Measurements from ENCODE around the gene GET4.

GET4 gene

DNA sequence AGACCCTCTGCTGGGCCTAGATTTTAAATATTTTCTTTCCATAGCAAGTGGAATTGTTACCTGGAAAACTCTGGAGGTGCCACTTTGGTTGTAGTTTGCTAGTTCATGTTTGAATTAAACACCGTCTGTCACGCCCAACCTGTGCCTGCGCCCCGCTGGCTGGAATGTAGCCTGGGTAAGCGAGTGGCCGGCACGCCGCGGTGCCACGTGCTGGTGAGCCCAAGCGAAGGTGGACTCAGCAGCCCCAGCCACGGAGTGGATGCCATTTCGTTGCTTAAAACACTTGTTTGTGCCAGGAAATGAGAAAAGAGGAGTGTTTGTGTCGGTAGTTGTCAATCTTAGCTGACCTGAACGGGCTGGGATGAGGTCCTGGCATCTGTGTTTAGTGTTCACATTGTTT is 2.7 kb downstream of the GET4 start:
- H3K4me3 ChIP-seq (ENCODE audit: low read depth, low read length, poor library complexity, severe bottlenecking) = no peak overlapping the region
- TF ChIP-seq EZH2 (IDR thresholded peaks at IDR 0.05; ENCODE audit: borderline replicate concordance, low read length) = no peak
- TF ChIP-seq CTCF (IDR thresholded peaks at IDR 0.05; ENCODE audit: low read length) = no peak

DNA sequence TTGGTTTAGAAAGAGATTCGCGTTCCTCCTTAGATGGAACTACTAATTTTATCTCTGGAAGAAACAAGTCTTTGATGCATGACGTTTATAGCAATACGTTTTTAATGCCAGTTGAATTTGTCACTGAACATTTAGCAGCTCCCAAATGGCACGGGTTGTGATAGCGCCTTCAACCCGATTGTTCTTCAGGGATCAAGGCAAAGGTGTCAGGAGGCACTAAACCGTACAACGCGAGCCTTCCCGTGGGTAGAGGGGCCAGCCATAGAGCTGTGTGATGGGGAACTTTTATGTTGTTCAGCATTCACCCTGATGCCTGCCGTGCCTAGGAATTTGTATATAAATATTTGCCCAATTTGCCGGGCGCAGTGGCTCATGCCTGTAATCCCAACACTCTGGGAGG is 3.4 kb downstream of the GET4 start:
- no peaks in the 10 kb centered on the region for H3K27me3 ChIP-seq (ENCODE audit: insufficient read depth, low read length)
- no peak overlapping the region for H3K27ac ChIP-seq (ENCODE audit: low read depth, low read length, poor library complexity, severe bottlenecking)
- H4K20me1 ChIP-seq (ENCODE audit: insufficient read depth, low read length) = no peaks in the 10 kb centered on the region
- H3K4me2 ChIP-seq (ENCODE audit: low read length) = no peak overlapping the region
- H3F3A ChIP-seq (ENCODE audit: insufficient read depth, low read length) = 0 out of 2 replicates have a peak, but pooled peaks cover 3% of the 10 kb centered on the region
- no peak overlapping the region for H2AFZ ChIP-seq (ENCODE audit: low read length)
- H3K36me3 ChIP-seq (ENCODE audit: insufficient read depth, low read length) = peaks cover 18% of the 10 kb centered on the region
- peaks cover 32% of the 10 kb centered on the region for H3K79me2 ChIP-seq (ENCODE audit: insufficient read depth, low read length)
- no peak overlapping the region for H3K4me3 ChIP-seq (ENCODE audit: low read depth, low read length, poor library complexity, severe bottlenecking)
- H3K4me1 ChIP-seq (ENCODE audit: insufficient read depth, low read length, severe bottlenecking) = peaks cover 23% of the 10 kb centered on the region
- no peak for TF ChIP-seq CTCF (IDR thresholded peaks at IDR 0.05; ENCODE audit: low read length)
- no peak for TF ChIP-seq EZH2 (IDR thresholded peaks at IDR 0.05; ENCODE audit: borderline replicate concordance, low read length)
- H3K9ac ChIP-seq (ENCODE audit: low read length) = no peak overlapping the region
- H3K9me3 ChIP-seq (ENCODE audit: low read length) = no peaks in the 10 kb centered on the region
- no peaks in the 10 kb centered on the region for H3K9me2 ChIP-seq (ENCODE audit: low read depth, low read length)

More for the DNA sequence above, 2.7 kb downstream of the GET4 start:
- Histone ChIP-seq H3K9ac (ENCODE audit: low read length) (no peak overlapping the region), H3F3A (ENCODE audit: insufficient read depth, low read length) (peaks cover 8% of the 10 kb centered on the region), H3K9me2 (ENCODE audit: low read depth, low read length) (no peaks in the 10 kb centered on the region), H4K20me1 (ENCODE audit: insufficient read depth, low read length) (no peaks in the 10 kb centered on the region), H3K36me3 (ENCODE audit: insufficient read depth, low read length) (peaks cover 18% of the 10 kb centered on the region), H3K27me3 (ENCODE audit: insufficient read depth, low read length) (no peaks in the 10 kb centered on the region), H2AFZ (ENCODE audit: low read length) (no peak overlapping the region), H3K9me3 (ENCODE audit: low read length) (no peaks in the 10 kb centered on the region), H3K4me1 (ENCODE audit: insufficient read depth, low read length, severe bottlenecking) (peaks cover 27% of the 10 kb centered on the region), H3K79me2 (ENCODE audit: insufficient read depth, low read length) (peaks cover 32% of the 10 kb centered on the region), H3K27ac (ENCODE audit: low read depth, low read length, poor library complexity, severe bottlenecking) (no peak overlapping the region), H3K4me2 (ENCODE audit: low read length) (no peak overlapping the region)

- H3K27ac ChIP-seq (ENCODE audit: low read depth, low read length, poor library complexity, severe bottlenecking) = no peak overlapping the region
- no peak overlapping the region for H2AFZ ChIP-seq (ENCODE audit: low read length)
- no peaks in the 10 kb centered on the region for H3F3A ChIP-seq (ENCODE audit: insufficient read depth, low read length)
- H4K20me1 ChIP-seq (ENCODE audit: insufficient read depth, low read length) = no peaks in the 10 kb centered on the region
- H3K4me1 ChIP-seq (ENCODE audit: insufficient read depth, low read length, severe bottlenecking) = peaks cover 16% of the 10 kb centered on the region
- no peak overlapping the region for H3K4me3 ChIP-seq (ENCODE audit: low read depth, low read length, poor library complexity, severe bottlenecking)
- no peak overlapping the region for H3K4me2 ChIP-seq (ENCODE audit: low read length)
- TF ChIP-seq EZH2 (IDR thresholded peaks at IDR 0.05; ENCODE audit: borderline replicate concordance, low read length) (no peak), CTCF (IDR thresholded peaks at IDR 0.05; ENCODE audit: low read length) (no peak)
- no peak overlapping the region for H3K9ac ChIP-seq (ENCODE audit: low read length)
- H3K9me3 ChIP-seq (ENCODE audit: low read length) = no peaks in the 10 kb centered on the region
- peaks cover 18% of the 10 kb centered on the region for H3K36me3 ChIP-seq (ENCODE audit: insufficient read depth, low read length)
- H3K9me2 ChIP-seq (ENCODE audit: low read depth, low read length) = no peaks in the 10 kb centered on the region
- no peaks in the 10 kb centered on the region for H3K27me3 ChIP-seq (ENCODE audit: insufficient read depth, low read length)
- peaks cover 32% of the 10 kb centered on the region for H3K79me2 ChIP-seq (ENCODE audit: insufficient read depth, low read length)
These were observed 4.1 kb downstream of the GET4 start for GRCh38 chr7:880450-880849.

Data from OCI-LY1 (cell line).